Stimulated activated CD4-positive, alpha-beta T cell treated with anti-CD3 and anti-CD28 coated beads, Interleukin-2, amount 100 ng/mL, for 4 hours (primary cell): ENCODE data around the gene GOLGA6L1.
"Not testable (repeated sequence)": the region's sequence is repeated elsewhere in the genome, so short reads cannot be mapped to it uniquely, and the experiment has no call there.

Source experiments
- DNase-seq: peaks from one replicate; pipeline ENCODE4 v3.0.0-alpha.2; 2020; ENCODE audit warnings: low read depth

Gene GOLGA6L1, protein sequence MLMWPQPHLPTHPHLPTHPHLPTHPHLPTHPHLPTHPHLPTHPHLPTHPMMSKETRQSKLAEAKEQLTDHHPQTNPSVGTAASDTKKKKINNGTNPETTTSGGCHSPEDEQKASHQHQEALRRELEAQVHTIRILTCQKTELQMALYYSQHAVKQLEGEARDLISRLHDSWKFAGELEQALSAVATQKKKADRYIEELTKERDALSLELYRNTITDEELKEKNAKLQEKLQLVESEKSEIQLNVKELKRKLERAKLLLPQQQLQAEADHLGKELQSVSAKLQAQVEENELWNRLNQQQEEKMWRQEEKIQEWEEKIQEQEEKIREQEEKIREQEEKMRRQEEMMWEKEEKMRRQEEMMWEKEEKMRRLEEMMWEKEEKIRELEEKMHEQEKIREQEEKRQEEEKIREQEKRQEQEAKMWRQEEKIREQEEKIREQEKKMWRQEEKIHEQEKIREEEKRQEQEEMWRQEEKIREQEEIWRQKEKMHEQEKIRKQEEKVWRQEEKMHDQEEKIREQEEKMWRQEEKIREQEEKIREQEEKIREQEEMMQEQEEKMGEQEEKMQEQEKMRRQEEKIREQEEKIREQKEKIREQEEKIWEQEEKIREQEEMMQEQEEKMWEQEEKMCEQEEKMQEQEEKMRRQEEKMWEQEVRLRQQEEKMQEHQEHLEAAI

DNA sequence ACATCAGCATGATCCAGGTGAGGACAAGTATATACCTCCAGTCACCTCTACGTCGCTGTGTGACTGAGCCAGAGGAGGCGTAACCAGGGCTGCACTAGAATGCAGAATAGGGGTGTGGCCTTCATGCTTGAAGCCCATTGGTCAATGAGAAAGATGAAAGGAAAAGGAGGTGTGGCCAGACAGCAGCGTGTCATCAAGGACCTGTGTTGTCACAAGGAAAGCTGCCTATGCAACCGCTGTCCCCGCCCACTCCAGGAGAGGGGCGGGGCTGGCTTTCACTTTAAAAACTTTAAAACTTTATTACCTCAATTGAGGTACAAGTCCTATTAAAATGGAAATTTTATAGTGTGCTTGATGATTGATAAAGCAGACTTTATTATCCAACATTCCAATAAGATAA is at the start of gene GOLGA6L1:
Gene GOLGA6L1, minus strand, starts transcription at position 101 of the 400 bp plus-strand sequence. Its CDS starts 91 bp downstream, at position 10.
- not testable (repeated sequence) for DNase-seq

DNA sequence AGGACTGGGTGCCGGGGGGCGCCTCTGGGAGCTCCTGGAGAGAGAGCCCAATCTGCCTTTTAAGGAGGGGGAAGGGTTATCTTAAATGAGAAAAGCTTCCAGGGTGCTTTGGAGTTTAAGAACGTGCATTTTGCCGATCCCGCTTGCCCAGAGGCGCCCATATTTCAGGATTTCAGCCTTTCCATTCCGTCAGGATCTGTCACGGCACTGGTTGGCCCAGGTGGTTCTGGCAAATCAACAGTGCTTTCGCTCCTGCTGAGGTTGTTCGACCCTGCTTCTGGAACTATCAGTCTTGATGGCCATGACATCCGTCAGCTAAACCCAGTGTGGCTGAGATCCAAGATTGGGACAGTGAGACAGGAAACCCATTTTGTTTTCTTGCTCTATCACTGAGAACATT is 44.6 kb upstream of the GOLGA6L1 start:
- DNase-seq = not testable (repeated sequence)

DNA sequence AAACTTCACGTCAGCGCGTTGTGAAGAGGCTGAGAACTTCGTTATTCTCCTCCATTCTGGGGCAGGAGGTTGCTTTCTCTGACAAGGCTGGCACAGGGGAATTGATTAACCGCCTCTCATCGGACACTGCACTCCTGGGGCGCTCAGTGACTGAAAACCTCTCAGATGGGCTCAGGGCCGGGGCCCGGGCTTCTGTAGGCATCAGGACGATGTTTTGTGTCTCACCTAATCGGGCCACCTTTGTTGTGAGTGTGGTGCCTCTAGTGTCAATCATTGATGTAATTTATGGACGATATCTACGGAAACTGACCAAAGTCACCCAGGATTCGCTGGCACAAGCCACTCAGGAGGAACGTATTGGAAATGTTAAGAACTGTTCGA is 43.9 kb upstream of the GOLGA6L1 start:
- not testable (repeated sequence) for DNase-seq

DNA sequence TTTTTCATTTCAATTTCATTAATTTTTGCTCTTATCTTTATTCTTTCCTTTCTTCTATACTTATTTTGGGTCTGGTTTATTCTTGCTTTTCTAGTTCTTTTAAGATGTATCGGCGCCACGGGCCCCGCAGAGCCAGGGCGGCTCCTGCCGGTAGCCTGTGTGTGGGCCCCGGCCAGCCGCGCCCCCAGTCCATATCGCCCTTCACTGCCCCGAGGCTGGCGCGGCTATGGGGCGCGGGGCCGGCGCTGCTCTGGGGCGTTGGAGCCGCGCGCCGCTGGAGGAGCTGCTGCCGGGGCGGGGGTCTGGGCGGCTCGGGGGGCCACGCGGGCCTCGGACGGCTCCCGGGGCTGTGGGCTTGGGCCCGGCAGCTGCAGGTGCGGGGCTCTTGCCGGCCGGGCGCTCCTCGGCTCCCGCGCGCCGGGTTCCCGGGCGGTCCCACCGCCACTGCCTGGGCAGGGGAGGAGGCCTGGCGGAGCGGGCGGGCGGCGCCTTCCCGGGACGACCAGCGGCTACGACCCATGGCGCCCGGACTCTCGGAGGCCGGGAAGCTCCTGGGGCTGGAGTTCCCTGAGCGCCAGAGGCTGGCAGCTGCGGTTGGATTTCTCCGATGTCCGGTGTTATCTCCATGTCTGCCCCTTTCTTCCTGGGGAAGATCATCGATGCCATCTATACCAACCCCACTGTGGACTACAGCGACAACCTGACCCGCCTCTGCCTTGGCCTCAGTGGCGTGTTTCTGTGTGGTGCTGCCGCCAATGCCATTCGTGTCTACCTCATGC is 43.3 kb upstream of the GOLGA6L1 start:
- not testable (repeated sequence) for DNase-seq

DNA sequence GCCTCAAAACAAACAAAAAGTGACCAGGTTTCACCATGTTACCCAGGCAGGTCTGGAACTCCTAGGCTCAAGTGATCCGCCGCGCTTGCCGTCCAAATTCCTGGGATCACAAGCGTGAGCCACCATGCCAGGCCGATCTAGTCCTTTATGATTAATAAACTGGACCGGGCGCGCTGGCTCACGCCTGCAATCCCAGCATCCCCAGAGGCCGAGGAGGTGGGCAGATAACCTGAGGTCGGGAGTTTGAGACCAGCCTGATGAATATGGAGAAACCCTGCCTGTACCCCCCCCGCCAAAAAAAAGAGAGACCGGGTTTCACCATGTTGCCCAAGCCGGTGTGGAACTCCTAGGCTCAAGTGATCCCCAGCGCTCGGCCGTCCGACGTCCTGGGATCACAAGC is 40.1 kb upstream of the GOLGA6L1 start:
- not testable (repeated sequence) for DNase-seq

DNA sequence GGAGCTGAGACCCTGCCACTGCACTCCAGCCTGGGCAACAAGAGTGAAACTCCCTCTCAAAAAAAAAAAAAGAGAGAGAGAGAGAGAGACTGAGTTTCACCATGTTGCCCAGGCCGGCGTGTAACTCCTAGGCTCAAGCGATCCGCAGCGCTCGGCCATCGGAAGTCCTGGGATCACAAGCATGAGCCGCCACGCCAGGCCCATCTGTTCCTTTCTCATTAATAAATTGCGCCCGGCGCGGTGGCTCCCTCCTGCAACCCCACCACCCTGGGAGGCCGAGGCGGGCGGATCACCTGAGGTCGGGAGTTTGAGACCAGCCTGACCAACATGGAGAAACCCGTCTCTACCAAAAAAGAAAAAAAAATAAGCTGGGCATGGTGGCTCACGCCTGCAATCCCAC is 39.0 kb upstream of the GOLGA6L1 start:
- DNase-seq = not testable (repeated sequence)

DNA sequence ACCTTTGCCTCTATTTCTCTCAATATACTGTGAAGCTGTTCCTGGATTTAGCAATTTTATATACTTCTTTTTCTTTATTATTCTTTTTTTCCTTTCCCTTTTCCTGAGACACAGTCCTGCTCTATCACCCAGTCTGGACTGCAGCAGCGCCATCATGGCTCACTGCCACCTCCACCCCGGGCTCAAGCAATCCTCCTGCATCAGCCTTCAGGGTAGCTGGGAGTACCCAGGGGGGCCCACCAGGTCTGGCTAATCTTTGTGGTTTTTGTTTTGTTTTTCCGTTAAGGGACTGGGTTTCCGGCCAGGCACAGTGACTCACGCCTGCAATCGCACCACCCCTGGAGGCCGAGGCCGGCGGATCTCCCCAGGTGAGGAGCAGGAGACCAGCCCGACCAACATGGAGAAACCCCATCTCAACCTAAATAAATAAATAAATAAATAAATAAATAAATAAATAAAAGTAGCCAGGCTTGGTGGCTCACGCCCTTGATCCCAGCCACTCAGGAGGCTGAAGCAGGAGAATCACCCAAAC is 38.1 kb upstream of the GOLGA6L1 start:
- DNase-seq = not testable (repeated sequence)

DNA sequence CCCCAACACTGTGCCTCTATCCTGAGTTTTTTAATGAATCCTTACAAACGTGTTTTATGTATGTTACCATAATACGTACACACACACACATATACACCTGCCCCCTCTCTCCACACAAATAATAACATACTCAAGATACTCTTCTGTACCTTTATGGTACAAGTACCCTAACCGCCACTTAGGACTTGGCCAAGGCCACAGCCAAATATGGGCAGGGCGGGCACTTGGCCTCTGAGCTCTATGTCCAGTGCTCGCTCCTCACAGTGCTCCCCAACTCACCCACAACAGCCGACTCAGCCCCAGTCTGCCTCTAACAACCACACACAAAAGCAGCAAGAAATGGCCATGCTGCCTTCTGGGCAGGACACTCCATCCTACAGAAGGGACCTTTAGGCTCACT is 3.8 kb downstream of the GOLGA6L1 start:
- not testable (repeated sequence) for DNase-seq

DNA sequence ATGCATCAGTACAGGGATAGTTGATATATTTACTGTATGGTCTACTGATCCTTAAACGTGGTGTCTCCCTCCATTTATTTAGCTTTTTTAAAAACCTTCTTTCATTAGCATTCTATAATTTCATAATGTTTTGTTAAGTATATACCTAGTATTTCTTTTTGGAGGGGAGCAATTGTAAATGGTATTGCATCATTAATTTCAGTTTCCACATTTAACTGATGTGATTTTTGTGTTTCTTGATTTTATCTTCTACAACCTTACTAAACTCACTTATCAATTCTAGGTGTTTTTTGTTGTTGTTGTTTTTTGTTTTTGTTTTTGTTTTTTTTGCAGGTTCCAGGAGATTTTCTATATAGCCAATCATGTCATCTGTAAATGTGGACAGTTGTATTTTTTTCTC is 18.4 kb downstream of the GOLGA6L1 start:
- DNase-seq = no peak

DNA sequence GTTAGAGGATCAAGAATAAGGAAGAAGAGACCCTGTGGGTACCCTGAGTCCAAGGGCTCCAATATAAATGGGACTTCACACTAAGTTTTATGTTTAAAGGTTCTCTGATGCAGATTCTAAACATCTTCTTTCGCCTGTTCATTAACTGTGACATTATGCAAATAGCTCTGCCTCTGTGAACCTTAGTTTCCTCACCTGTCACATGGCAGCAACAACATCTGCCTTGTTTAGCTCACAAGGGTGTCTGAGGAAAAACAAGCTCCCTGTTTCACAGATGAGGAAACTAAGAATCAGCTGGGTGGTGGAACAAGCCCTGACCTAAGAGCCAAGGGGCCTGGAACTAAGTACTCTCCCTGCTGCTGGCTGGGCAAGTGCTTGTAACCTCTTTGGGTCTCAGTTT is 40.8 kb downstream of the GOLGA6L1 start:
- DNase-seq = no peak

DNA sequence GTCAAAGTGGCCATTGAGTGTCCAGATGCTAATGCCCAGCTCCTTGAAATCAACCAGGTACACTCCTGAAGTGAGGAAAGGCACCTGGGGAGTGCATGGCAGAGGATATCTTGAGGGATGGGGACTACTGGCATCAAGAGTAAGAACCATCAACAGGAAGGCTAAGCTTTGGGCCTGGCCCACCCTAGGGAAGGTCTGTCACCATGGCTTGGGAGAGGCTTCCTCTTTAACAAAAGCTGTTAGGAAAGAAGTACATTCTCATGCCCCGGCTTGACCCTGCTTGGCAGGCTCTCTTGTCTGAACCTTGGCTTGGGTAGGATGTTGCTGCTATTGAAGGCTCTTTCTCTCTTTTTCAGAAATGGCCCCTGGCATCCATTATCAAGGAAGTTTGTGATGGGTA is 53.5 kb downstream of the GOLGA6L1 start:
- no peak for DNase-seq

DNA sequence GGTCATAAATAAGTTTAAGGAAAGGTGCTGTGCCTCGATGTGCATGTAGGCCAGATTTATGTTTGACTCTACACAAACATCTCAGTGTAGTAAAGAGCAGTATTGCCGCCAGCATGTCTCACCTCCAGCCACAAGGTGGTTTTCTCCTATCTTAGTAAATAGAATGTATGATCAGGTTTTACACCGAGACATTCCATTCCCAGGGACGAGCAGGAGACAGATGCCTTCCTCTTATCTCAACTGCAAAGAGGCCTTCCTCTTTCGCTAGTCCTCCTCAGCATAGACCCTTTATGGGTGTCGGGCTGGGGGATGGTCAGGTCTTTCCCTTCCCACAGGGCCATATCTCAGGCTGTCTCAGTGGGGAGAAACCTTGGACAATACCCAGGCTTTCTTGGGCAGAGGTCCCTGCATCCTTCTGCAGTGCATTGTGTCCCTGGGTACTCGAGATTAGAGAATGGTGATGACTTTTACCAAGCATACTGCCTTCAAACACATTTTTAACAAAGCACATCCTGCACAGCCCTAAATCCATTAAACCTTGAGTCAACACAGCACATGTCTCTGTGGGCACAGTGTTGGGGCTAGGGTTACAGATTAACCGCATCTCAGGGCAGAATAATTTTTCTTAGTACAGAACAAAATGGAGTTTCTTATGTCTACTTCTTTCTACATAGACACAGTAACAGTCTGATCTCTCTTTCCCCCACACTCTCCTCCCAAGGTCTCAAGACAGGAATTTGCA is 54.5 kb downstream of the GOLGA6L1 start:
- DNase-seq = not testable (repeated sequence)

DNA sequence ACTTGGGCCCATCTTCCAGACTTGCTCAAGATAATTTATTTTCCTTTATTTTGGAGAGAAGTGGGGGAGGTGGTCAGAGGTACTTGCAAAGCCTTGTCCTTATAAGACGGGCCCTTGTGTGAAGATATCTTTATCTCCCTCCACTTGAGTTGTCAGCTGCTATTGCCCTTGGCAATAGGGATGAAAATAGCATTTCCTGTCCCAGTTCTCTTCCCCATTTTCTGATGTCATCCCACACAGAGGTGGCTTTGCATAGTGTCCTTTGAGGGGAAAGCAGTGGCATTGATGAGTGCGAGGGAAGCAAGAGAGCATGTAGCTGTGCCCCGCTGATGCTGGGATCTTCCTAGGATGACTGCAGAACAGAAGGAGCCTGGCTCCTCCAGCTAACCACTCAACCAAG is 55.4 kb downstream of the GOLGA6L1 start:
- DNase-seq = no peak

DNA sequence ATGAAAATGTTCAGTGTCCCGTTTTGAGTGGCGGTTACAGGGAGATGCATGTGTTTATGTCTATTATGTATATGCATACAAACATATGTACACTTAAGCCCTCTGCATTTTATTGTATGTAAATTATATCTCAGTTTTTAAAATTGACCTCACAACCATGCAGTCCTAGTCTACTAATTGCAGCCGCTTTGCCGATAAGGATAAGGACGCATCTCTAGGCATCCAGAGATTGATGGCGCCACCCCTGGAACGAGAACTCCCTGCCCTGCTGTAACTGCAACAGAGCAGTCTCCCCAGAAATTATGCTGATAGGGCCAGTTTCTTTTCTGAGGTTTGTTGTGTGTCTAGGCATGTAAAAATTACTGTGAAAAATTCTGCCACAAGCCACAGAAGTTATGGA is 56.9 kb downstream of the GOLGA6L1 start:
- no peak for DNase-seq
